Frontal cortex (tissue), 4 donors: ENCODE data around the gene FAM53B. TPM values are rescaled to one million over a fixed set of nuclear protein-coding genes. Genes with fewer than 3 reads are reported as not detected.
"Not testable (repeated sequence)": the region's sequence is repeated elsewhere in the genome, so short reads cannot be mapped to it uniquely, and the experiment has no call there.

Experiments used
- DNase-seq, 2 donors: peaks; one replicate each; pipeline ENCODE4 v3.0.0; 2012; ENCODE audit warnings: low spot score in 2 of 2
- FAIRE-seq: peaks from 2 replicates; lab custom pipeline; 2012; peaks lifted over from hg19 to GRCh38; lab: Jason Lieb, UNC
- total RNA-seq: library from RNA; depleted of rRNA; stranded (reverse); fragments of >200 nt; gene quantifications from one replicate; pipeline ENCODE4 v1.2.3, GENCODE V29; 2014
- donor health status: control.
- donor health status: control.
- donor health status: control.

The FAM53B gene
- total RNA-seq, 1 donor from 2014 or later, result 23.2 TPM

- no peak for DNase-seq
- FAIRE-seq, result no peak
Observed at GRCh38 chr10:124624466-124624865, 119.7 kb downstream of the FAM53B start.

GRCh38 chr10:124624006-124624405, 120.2 kb downstream of the FAM53B start:
- FAIRE-seq, result no peak

GRCh38 chr10:124622866-124623536, 121.2 kb downstream of the FAM53B start:
- no peak for FAIRE-seq
- DNase-seq, result no peak

More at GRCh38 chr10:124624006-124624405, 120.2 kb downstream of the FAM53B start:
- DNase-seq, result no peak

- no peak for FAIRE-seq
- DNase-seq, result no peak
Observed at GRCh38 chr10:124622158-124622557, 122.0 kb downstream of the FAM53B start.

GRCh38 chr10:124621637-124622036, 122.5 kb downstream of the FAM53B start:
- DNase-seq (peak; percentile 62 to 64), FAIRE-seq (no peak)

GRCh38 chr10:124619802-124620490, 124.2 kb downstream of the FAM53B start:
- FAIRE-seq (no peak), DNase-seq (no peak)

- DNase-seq (no peak), FAIRE-seq (no peak)
Observed at GRCh38 chr10:124619195-124619594, 125.0 kb downstream of the FAM53B start.

GRCh38 chr10:124618470-124619073, 125.6 kb downstream of the FAM53B start:
- DNase-seq (no peak), FAIRE-seq (no peak)

- FAIRE-seq (no peak), DNase-seq (no peak)
Observed at GRCh38 chr10:124616836-124617130, 127.4 kb downstream of the FAM53B start.

- DNase-seq (no peak), FAIRE-seq (no peak)
Observed at GRCh38 chr10:124616040-124616835, 127.9 kb downstream of the FAM53B start.

- no peak for FAIRE-seq
- no peak for DNase-seq
Observed at GRCh38 chr10:124615259-124615658, 128.9 kb downstream of the FAM53B start.

- FAIRE-seq (no peak), DNase-seq (no peak)
Observed at GRCh38 chr10:124614003-124614659, 130.0 kb downstream of the FAM53B start.

GRCh38 chr10:124612611-124613498, 131.3 kb downstream of the FAM53B start:
- DNase-seq (no peak), FAIRE-seq (no peak)

GRCh38 chr10:124611738-124612137, 132.4 kb downstream of the FAM53B start:
- FAIRE-seq (no peak), DNase-seq (no peak)

- DNase-seq, FAIRE-seq: not testable (repeated sequence)
Observed at GRCh38 chr10:124610851-124611250, 133.3 kb downstream of the FAM53B start.

GRCh38 chr10:124610186-124610585, 134.0 kb downstream of the FAM53B start:
- not testable (repeated sequence) for DNase-seq, FAIRE-seq

- FAIRE-seq (no peak), DNase-seq (no peak)
Observed at GRCh38 chr10:124609698-124610097, 134.5 kb downstream of the FAM53B start.

GRCh38 chr10:124608093-124608721, 136.0 kb downstream of the FAM53B start:
- DNase-seq, result no peak
- FAIRE-seq, result no peak
